Hematopoietic multipotent progenitor cell treated with erythropoietin and hydrocortisone succinate and interleukin-3 and kit ligand, for 4 days (in vitro differentiated cells): ENCODE measurements around the gene AFF3.
A peak's percentile ranks its signal among the peaks of the same experiment; 100 is the strongest.

Experiments used
- DNase-seq: peaks from one replicate; pipeline ENCODE4 v3.0.0-alpha.2; 2015

Gene AFF3

GRCh38 chr2:100066856-100067255 is 75.5 kb downstream of the AFF3 start:
- no peak for DNase-seq

DNA sequence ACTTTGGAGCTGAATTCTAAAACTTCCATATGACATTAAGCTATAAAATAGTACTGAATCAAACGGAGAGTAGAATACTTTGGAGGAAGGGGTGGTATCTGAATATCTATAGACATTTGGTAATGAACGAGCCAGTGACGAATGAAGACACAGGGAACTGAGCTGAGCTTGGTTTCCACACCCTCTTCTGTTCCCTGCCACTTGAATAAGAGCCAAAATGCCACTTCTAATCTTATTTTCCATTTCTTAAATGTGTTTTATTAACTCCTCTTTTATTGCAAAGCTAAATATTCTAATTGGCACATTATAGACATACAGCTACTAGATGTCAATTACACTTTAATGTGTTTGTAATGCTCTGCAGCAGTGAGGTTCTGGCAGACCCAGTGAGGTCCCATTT is 76.1 kb downstream of the AFF3 start:
- DNase-seq = peak; percentile 28

- DNase-seq = peak; percentile 35
These were observed 77.6 kb downstream of the AFF3 start for GRCh38 chr2:100064592-100065428.

GRCh38 chr2:100064165-100064564 is 78.2 kb downstream of the AFF3 start:
- no peak for DNase-seq

GRCh38 chr2:100063459-100063953 is 78.9 kb downstream of the AFF3 start:
- DNase-seq = no peak

DNA sequence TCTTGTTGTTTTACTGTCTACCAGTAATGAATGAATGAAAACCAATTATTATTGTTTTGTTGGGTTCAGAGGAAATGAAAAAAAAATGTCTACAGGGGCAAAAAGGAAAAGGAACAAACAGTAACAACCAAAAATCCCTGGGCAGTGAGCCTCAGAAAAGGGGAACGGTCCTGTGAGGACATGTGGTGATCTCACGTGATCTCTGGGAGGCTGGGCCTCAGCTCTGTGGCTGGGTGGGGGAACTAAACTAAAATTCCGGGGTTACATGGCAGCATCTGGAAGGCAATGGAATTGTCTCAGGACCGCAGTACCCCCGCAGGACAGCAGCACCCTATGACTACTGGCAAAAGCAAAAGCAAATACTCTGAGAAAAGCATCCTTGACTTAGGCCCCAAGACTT is 80.1 kb downstream of the AFF3 start:
- DNase-seq = no peak

DNA sequence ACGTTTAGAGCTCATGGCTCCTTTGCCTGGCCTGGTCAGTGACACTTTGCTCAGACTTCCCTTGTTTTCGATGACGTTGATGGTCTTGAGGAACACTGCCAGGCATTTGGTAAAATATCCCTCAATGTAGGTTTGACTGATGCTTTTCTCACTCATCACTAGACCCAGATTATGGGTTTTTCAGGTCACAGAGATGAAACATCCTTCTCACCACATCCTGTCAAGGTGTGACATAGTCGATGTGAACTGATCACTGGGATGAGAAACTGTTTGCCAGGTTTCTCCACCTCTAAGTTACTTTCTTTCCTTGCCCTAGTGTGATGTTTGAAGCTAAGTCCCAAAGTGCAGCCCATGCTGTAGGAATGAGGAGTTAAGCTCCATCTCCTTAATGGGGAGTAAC is 81.5 kb downstream of the AFF3 start:
- no peak for DNase-seq

DNA sequence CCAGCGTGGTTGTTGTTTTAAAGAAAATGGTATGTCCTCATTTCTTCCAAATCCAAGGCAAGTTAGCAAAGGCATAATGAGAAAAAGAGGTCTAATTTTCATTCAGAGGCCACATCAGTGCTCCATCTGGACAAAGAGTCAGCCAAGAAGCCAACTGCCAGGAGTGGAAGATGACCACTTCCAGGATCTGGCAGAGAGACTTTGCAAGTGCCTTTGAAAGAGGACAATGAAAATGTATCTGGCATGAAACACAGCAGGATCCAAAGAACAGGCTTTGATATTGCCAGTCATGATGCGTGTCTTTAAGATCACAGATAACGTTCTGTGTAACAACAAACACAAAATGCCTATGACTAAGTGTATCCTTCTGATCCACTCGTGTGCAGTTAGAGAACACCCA is 82.8 kb downstream of the AFF3 start:
- DNase-seq = no peak

DNA sequence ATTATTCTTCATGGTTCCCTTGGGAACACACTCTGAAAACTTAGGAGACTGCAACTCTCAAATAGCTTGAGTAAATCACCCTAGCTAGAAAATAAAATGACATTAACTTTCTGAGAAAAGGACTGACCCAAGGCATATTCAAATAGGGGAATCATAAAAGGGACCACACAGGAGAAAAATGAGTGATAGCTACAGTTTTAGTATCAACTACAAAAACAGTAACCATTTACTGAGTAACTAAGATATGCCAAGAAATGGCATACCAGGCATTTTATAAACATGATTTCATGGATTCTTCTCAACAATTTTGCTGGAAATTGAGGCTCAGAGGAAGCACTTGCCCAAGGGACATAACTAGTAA is 84.5 kb downstream of the AFF3 start:
- DNase-seq = no peak

DNA sequence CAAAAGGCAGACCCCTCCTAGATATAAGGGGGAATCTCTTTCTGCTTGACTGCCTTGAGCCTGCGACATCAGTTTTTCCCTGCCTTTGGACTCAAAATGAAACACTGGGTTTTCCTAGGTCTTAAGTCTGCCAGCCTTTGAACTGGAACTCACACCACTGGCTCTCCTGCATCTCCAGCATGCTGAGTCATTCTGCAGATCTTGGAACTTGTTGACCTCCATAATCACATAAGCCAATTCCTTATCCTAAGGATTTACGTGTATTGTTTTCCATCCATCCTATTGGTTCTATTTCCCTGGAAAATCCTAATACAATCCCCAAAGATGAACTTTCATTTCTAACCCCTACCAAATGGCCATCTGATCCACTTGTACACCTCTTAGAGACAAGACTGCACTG is 88.0 kb downstream of the AFF3 start:
- no peak for DNase-seq

- DNase-seq = no peak
These were observed 89.1 kb downstream of the AFF3 start for GRCh38 chr2:100053087-100053885.

DNA sequence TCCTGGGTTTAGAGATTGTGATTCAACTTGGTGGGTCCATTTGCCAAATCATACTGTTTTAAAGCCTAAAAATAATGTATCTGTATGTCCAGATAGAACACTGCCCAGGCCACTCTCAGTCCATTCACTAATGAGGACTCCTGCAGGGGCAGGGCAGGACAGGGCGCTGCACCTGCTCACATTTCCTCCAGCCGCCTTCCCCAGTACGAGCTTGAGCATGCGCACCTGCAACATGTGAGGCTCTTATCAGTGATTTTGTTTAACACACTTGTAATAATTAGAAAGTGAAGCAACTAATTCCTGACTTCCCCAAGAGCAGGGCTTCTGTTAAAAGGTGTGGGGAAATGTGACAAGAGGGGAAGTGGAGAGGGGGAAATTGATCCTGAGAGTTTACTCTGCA is 89.7 kb downstream of the AFF3 start:
- no peak for DNase-seq

- no peak for DNase-seq
These were observed 91.1 kb downstream of the AFF3 start for GRCh38 chr2:100051253-100051652.

- DNase-seq = no peak
These were observed 91.7 kb downstream of the AFF3 start for GRCh38 chr2:100050685-100051084.

DNA sequence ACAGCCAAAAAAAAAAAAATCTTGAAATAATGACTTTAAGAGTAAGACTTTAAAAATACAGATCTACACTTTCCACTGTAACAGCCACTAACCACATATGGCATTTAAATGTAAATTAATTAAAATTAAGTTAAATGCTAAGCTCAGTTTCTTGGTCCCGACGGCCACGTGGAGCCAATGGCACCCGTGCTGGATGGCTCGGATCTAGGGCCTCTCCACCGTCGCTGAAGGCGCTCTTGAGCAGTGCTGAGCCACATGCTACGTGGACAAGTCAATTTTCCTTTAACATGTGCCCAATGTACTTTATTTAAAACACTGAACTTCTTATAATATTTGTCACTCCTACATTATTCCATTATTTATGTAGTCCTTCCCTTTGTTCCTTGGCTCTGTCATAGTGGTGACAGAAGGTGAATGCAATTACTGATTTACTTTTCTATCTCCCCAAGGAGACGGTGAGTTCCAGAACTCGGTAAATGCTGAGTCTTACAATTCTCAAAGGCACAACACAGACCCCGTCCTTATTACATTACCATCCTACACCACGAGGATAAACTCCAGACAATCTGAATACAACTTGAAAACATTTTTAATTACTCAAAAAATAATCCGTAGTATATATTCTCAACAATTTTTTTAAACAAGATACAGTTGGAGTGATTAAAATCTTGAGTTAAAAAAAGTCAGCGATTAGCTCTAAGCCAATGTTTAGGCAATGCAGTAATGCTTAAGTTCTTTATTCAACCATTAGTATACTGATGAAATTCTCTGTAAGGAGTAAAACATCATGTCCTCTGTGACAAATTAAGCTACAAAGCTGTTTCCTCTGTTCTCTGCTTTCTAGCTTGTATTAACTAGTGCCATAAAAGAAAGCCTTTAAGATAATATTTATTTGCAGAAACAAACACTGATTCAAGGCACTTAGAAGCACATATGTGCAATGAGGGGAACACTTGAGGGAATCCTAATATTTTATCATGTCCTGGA is 95.1 kb downstream of the AFF3 start:
- DNase-seq = no peak

GRCh38 chr2:100045000-100045399 is 97.4 kb downstream of the AFF3 start:
- DNase-seq = no peak

DNA sequence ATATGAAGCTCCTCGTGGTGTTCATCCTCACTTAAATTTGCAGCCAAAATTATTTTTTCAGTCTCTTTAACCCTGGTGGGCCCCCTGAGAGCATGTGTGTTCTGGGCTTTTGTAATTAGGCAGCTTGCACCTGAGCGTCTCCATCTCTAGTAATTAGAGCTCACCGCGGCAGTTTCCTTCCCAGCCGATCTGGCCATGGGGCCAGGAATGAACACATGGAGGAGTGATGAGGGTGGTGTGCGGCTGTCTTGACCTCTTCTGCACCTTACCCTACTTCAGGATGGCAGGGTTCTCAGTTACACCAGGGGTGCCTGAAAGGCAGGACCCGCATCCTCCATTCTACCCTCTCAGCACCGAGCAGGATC is 98.5 kb downstream of the AFF3 start:
- DNase-seq = no peak

DNA sequence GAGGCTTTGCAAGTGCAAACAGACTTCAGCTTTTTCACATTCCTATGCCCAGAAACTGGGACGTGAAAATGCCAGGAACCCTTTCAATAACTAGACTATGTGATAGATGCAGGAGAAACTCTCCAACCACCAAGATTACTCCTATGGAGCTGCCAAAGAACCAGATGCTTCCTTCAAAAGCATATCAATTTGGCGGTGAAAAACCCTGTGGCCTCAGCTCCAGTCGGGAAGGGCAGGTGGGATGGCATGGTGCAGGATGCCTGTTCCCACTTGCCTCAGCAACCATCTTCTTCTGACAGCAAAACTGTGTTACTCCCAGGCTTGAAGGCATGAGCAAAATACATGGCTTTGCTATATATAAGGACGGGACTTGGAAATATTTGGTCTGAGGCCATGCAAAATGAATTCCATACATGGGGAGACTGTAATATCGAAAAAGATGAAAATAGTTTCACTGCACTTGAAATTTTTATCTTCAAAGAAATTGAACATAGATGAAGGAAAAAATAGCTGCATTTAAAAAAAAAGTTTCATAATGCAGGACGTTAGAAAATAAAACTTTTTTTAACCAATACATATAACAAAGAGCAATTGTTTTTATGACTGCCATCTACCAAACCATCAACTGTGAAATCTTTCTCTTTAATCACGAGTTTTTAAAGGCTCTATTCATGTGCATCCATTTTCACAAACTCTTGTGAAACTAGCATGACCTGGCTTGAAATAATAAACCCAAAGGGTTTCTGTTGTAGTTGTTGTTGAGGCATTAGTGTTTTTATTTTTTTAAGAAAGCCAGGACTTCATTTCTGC is 99.1 kb downstream of the AFF3 start:
- DNase-seq = no peak

- peak; percentile 53 for DNase-seq
These were observed 99.8 kb downstream of the AFF3 start for GRCh38 chr2:100042562-100042961.

GRCh38 chr2:100041946-100042345 is 100.4 kb downstream of the AFF3 start:
- no peak for DNase-seq

GRCh38 chr2:100041385-100041784 is 101.0 kb downstream of the AFF3 start:
- DNase-seq = no peak

DNA sequence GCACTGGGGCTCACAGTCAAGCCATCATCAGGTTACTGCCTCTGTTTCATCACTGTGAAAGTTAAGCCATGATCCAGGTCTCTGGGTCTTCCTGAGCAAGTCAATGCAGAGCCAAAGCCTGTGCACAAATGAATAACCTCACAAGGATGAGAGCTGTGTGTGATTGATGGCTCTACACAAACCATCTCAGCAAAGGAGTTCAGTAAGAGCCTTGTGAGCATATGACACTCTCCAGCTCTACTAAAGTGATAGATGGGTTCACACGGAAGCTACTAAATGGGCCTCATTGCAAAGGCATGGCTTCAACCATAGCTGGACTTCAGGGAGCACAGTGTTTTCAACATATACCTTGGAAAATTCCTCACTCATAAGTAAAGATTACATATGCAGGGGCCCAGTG is 101.5 kb downstream of the AFF3 start:
- DNase-seq = no peak
